Panc1 (cell line): ENCODE data around the gene LIPC. TPM values are rescaled to one million over a fixed set of nuclear protein-coding genes. Genes with fewer than 3 reads are reported as not detected.

Experiments used
- ATAC-seq: fragments of 200-7000 bp; cut with Tn5 transposase; 2 replicates; pipeline ENCODE4 v1.9.1; 2020; ENCODE audit warnings: mild to moderate bottlenecking, moderate library complexity
- BruUV-seq: library from RNA; stranded (reverse); fragments of 400-500 nt; replicated peaks from 2 replicates; lab custom pipeline; 2021; lab: Mats Ljungman, UMichigan
- CTCF ChIA-PET: fragments of 300-600 bp; sonication (Branson Sonifier 250); formaldehyde crosslinking; loops from one replicate; lab custom pipeline; 2022; ENCODE audit warnings: antibody characterized with exemption; lab: Charles Lee
- POLR2A ChIA-PET: fragments of 300-600 bp; sonication (Branson Sonifier 250); formaldehyde crosslinking; loops from one replicate; lab custom pipeline; 2022; ENCODE audit warnings: antibody characterized with exemption; lab: Charles Lee
- DNase-seq: peaks from one replicate; pipeline ENCODE4 v3.0.0-alpha.2; 2010; ENCODE audit warnings: low read depth, low spot score
- H3K27ac ChIP-seq: 2 replicates; pipeline ENCODE4 v1.5.1; 2011; ENCODE audit warnings: mild to moderate bottlenecking, low read length, inconsistent platforms
- H3K27me3 ChIP-seq: fragments of 200-500 bp; sonication (Bioruptor generic); 2 replicates; pipeline ENCODE4 v1.6.0; 2014; ENCODE audit warnings: low read length, inconsistent platforms; ENCODE audit not compliant: control insufficient read depth, insufficient read depth
- H3K36me3 ChIP-seq: fragments of 200-500 bp; sonication (Bioruptor generic); 2 replicates; pipeline ENCODE4 v1.5.1; 2014; ENCODE audit warnings: inconsistent platforms, mild to moderate bottlenecking, low read length, moderate library complexity; ENCODE audit not compliant: control insufficient read depth, insufficient read depth
- H3K4me1 ChIP-seq: 2 replicates; pipeline ENCODE4 v1.5.1; 2011; ENCODE audit warnings: inconsistent platforms, mild to moderate bottlenecking, low read length, moderate library complexity; ENCODE audit not compliant: control insufficient read depth, insufficient read depth
- H3K4me3 ChIP-seq, 2 experiments: 2 replicates each; pipeline ENCODE4 v1.5.1; 2011 to 2012; ENCODE audit warnings: low read depth in 2 of 2, low read length in 2 of 2, mild to moderate bottlenecking in 2 of 2, inconsistent platforms in 1 of 2, moderate library complexity in 1 of 2
- H3K9me3 ChIP-seq: fragments of 200-500 bp; sonication (Bioruptor generic); 2 replicates; pipeline ENCODE4 v1.5.1; 2014; ENCODE audit warnings: low read depth, mild to moderate bottlenecking, inconsistent platforms, low read length, moderate library complexity; ENCODE audit not compliant: control insufficient read depth, insufficient read depth
- POLR2AphosphoS5 ChIP-seq: IDR thresholded peaks from 2 replicates; pipeline ENCODE4 v1.6.1; 2012; ENCODE audit warnings: mild to moderate bottlenecking, low read depth, low read length, moderate library complexity
- SIN3A ChIP-seq: IDR thresholded peaks from 2 replicates; pipeline ENCODE4 v1.6.1; 2012; ENCODE audit warnings: low read depth, mild to moderate bottlenecking, low read length, moderate library complexity, borderline replicate concordance; ENCODE audit not compliant: insufficient read depth
- TCF7L2 ChIP-seq: IDR thresholded peaks from 2 replicates; pipeline ENCODE4 v1.6.1; 2011; ENCODE audit warnings: mild to moderate bottlenecking, low read depth, low read length, inconsistent platforms
- in situ Hi-C: cut with HindIII; loops from 2 replicates; pipeline ENCODE4 v1.10.0; 2016; ENCODE audit warnings: low sequenced_read_pairs, low pct_unique_long_range_greater_than_20kb
- intact Hi-C: fragments of 100-400 bp; cut with micrococcal nuclease; formaldehyde crosslinking; loops from one replicate; pipeline ENCODE4 v1.10.0; 2022; ENCODE audit not compliant: unreplicated experiment
- total RNA-seq: library from RNA; stranded (reverse); gene quantifications from one replicate; pipeline ENCODE4 v1.2.1, GENCODE V29; 2021; ENCODE audit not compliant: unreplicated experiment
- TF ChIP-seq, protein P1 (sequence below), 2 experiments: IDR thresholded peaks; 2 replicates each; pipeline ENCODE4 v1.6.1; 2011 to 2012; ENCODE audit warnings: low read depth in 2 of 2, control low read depth in 1 of 2, low read length in 1 of 2, mild to moderate bottlenecking in 1 of 2, moderate library complexity in 1 of 2; ENCODE audit not compliant: insufficient read depth in 1 of 2
- TF ChIP-seq, protein P2 (sequence below): fragments of 450-650 bp; IDR thresholded peaks from 2 replicates; pipeline ENCODE4 v1.5.1; 2017; ENCODE audit warnings: mild to moderate bottlenecking

Gene LIPC
- total RNA-seq, 1 experiment from 2014 or later = not detected

DNA sequence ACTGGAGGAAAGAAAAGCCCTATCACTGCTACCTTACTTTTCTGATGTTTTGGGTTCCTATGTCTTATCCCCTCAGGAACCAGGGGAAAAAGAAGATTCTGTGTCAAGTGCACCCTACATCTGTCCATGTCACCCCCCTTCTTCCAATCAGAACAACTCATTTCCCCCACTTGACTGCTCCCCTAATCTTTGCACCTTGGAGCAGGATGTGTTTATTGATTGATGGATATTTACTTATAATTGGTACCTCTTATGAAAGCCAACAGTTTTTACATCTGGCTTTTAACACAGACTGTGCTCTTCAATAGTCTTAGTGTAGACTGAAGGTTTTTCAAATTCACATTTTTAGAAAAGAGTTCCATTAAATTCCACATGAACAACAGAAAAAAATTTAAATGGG, 33.3 kb downstream of the LIPC start:
- intact Hi-C loops = no loop called here
- H3K4me3 ChIP-seq = no peak overlapping the region
- H3K4me1 ChIP-seq = peaks cover 3% of the 10 kb centered on the region; the same call in 1 of the 2 replicates
- H3K9me3 ChIP-seq = no peaks in the 10 kb centered on the region
- H3K27ac ChIP-seq = no peak overlapping the region
- no peak for ATAC-seq
- H3K36me3 ChIP-seq = no peaks in the 10 kb centered on the region
- DNase-seq = no peak
- ChIA-PET CTCF (no interaction called here), POLR2A (no interaction called here)
- no TSS peak for BruUV-seq
- in situ Hi-C loops = no loop called here
- TF ChIP-seq, protein P1, sequence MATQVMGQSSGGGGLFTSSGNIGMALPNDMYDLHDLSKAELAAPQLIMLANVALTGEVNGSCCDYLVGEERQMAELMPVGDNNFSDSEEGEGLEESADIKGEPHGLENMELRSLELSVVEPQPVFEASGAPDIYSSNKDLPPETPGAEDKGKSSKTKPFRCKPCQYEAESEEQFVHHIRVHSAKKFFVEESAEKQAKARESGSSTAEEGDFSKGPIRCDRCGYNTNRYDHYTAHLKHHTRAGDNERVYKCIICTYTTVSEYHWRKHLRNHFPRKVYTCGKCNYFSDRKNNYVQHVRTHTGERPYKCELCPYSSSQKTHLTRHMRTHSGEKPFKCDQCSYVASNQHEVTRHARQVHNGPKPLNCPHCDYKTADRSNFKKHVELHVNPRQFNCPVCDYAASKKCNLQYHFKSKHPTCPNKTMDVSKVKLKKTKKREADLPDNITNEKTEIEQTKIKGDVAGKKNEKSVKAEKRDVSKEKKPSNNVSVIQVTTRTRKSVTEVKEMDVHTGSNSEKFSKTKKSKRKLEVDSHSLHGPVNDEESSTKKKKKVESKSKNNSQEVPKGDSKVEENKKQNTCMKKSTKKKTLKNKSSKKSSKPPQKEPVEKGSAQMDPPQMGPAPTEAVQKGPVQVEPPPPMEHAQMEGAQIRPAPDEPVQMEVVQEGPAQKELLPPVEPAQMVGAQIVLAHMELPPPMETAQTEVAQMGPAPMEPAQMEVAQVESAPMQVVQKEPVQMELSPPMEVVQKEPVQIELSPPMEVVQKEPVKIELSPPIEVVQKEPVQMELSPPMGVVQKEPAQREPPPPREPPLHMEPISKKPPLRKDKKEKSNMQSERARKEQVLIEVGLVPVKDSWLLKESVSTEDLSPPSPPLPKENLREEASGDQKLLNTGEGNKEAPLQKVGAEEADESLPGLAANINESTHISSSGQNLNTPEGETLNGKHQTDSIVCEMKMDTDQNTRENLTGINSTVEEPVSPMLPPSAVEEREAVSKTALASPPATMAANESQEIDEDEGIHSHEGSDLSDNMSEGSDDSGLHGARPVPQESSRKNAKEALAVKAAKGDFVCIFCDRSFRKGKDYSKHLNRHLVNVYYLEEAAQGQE (IDR thresholded peaks at IDR 0.05; ENCODE audit: insufficient read depth in 1 of 2, low read depth in 2 of 2, low read length in 1 of 2) = no peak
- no peak for TF ChIP-seq TCF7L2
- TF ChIP-seq, protein P2, sequence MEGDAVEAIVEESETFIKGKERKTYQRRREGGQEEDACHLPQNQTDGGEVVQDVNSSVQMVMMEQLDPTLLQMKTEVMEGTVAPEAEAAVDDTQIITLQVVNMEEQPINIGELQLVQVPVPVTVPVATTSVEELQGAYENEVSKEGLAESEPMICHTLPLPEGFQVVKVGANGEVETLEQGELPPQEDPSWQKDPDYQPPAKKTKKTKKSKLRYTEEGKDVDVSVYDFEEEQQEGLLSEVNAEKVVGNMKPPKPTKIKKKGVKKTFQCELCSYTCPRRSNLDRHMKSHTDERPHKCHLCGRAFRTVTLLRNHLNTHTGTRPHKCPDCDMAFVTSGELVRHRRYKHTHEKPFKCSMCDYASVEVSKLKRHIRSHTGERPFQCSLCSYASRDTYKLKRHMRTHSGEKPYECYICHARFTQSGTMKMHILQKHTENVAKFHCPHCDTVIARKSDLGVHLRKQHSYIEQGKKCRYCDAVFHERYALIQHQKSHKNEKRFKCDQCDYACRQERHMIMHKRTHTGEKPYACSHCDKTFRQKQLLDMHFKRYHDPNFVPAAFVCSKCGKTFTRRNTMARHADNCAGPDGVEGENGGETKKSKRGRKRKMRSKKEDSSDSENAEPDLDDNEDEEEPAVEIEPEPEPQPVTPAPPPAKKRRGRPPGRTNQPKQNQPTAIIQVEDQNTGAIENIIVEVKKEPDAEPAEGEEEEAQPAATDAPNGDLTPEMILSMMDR = no peak
- TF ChIP-seq SIN3A = no peak
- TF ChIP-seq POLR2AphosphoS5 = no peak
- H3K27me3 ChIP-seq = no peaks in the 10 kb centered on the region

DNA sequence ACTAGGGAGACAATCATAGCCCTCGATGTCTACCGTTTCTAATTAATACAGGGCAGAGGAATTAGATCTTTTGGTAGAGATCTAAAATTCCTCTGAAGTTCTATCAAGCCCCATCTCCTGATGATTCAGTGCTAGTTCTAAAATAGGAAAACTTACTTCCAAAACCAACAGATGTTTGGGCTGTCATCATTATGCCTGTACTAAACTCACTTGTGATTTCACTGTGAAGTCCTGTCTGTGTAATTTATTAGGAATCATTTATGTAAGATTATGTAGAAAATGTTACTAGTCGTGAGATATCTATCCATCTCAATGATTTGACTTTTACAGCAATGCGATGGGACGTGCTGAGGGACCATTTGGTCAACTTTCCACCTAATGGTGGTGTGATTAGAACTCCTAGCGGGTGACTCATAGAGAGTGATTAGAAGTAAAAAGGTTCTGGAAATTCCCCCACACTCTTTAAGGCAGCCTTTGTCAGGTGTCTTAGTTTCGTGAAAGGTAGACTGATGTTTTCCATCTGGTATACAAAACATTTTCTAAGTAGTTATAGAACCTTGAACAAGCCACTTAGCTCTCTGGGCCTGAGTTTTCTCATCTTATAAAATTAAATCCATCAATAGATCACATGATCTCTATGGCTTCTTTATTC, 34.2 kb downstream of the LIPC start:
- H3K9me3 ChIP-seq = no peaks in the 10 kb centered on the region
- no peak overlapping the region for H3K27ac ChIP-seq
- POLR2A ChIA-PET = no interaction called here
- H3K27me3 ChIP-seq = no peaks in the 10 kb centered on the region
- DNase-seq (no peak), ATAC-seq (no peak)
- no TSS peak for BruUV-seq
- TF ChIP-seq POLR2AphosphoS5 (no peak), SIN3A (no peak), TCF7L2 (no peak)
- TF ChIP-seq, protein P1 (IDR thresholded peaks at IDR 0.05; ENCODE audit: insufficient read depth in 1 of 2, low read depth in 2 of 2, low read length in 1 of 2) = no peak
- TF ChIP-seq, protein P2 = no peak
- CTCF ChIA-PET = no interaction called here
- no peak overlapping the region for H3K4me3 ChIP-seq
- H3K4me1 ChIP-seq = peaks cover 3% of the 10 kb centered on the region; the same call in 1 of the 2 replicates
- in situ Hi-C loops = no loop called here
- intact Hi-C loops = no loop called here
- H3K36me3 ChIP-seq = no peaks in the 10 kb centered on the region
